ENCODE measurements around the gene FYCO1.

The FYCO1 gene

GRCh38 chr3:45991341-45991740 is 4.3 kb downstream of the FYCO1 start:
- TF ChIP-seq EP300 (IDR thresholded peaks at IDR 0.05; ENCODE audit: borderline replicate concordance), result no peak

GRCh38 chr3:45990181-45990580 is 5.4 kb downstream of the FYCO1 start:
- no peak for TF ChIP-seq CEBPB (IDR thresholded peaks at IDR 0.05)
- TF ChIP-seq, protein P1, sequence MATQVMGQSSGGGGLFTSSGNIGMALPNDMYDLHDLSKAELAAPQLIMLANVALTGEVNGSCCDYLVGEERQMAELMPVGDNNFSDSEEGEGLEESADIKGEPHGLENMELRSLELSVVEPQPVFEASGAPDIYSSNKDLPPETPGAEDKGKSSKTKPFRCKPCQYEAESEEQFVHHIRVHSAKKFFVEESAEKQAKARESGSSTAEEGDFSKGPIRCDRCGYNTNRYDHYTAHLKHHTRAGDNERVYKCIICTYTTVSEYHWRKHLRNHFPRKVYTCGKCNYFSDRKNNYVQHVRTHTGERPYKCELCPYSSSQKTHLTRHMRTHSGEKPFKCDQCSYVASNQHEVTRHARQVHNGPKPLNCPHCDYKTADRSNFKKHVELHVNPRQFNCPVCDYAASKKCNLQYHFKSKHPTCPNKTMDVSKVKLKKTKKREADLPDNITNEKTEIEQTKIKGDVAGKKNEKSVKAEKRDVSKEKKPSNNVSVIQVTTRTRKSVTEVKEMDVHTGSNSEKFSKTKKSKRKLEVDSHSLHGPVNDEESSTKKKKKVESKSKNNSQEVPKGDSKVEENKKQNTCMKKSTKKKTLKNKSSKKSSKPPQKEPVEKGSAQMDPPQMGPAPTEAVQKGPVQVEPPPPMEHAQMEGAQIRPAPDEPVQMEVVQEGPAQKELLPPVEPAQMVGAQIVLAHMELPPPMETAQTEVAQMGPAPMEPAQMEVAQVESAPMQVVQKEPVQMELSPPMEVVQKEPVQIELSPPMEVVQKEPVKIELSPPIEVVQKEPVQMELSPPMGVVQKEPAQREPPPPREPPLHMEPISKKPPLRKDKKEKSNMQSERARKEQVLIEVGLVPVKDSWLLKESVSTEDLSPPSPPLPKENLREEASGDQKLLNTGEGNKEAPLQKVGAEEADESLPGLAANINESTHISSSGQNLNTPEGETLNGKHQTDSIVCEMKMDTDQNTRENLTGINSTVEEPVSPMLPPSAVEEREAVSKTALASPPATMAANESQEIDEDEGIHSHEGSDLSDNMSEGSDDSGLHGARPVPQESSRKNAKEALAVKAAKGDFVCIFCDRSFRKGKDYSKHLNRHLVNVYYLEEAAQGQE (IDR thresholded peaks at IDR 0.05; ENCODE audit: low read depth), result no peak
- TF ChIP-seq YY1 (IDR thresholded peaks at IDR 0.05; ENCODE audit: low read depth), result no peak
- TF ChIP-seq, protein P2, sequence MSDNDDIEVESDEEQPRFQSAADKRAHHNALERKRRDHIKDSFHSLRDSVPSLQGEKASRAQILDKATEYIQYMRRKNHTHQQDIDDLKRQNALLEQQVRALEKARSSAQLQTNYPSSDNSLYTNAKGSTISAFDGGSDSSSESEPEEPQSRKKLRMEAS (IDR thresholded peaks at IDR 0.05), result no peak
- no peak for TF ChIP-seq RAD21 (IDR thresholded peaks at IDR 0.05; ENCODE audit: low read depth)
- TF ChIP-seq TCF12 (IDR thresholded peaks at IDR 0.05; ENCODE audit: low read depth), result no peak
- TF ChIP-seq EP300 (IDR thresholded peaks at IDR 0.05; ENCODE audit: borderline replicate concordance), result no peak
- TF ChIP-seq, protein P3, sequence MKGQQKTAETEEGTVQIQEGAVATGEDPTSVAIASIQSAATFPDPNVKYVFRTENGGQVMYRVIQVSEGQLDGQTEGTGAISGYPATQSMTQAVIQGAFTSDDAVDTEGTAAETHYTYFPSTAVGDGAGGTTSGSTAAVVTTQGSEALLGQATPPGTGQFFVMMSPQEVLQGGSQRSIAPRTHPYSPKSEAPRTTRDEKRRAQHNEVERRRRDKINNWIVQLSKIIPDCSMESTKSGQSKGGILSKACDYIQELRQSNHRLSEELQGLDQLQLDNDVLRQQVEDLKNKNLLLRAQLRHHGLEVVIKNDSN (IDR thresholded peaks at IDR 0.05), result no peak
- TF ChIP-seq NFIC (IDR thresholded peaks at IDR 0.05), result no peak
- no peak for TF ChIP-seq FOXM1 (IDR thresholded peaks at IDR 0.05; ENCODE audit: borderline replicate concordance, low read depth)
- TF ChIP-seq TAF1 (IDR thresholded peaks at IDR 0.05; ENCODE audit: low read depth), result no peak
- no peak for TF ChIP-seq TEAD4 (IDR thresholded peaks at IDR 0.05)
- TF ChIP-seq ZBTB7A (IDR thresholded peaks at IDR 0.05; ENCODE audit: low read depth), result no peak
- no peak for TF ChIP-seq EGR1 (IDR thresholded peaks at IDR 0.05)
- no peak for TF ChIP-seq CREB1 (IDR thresholded peaks at IDR 0.05; ENCODE audit: low read depth)

DNA sequence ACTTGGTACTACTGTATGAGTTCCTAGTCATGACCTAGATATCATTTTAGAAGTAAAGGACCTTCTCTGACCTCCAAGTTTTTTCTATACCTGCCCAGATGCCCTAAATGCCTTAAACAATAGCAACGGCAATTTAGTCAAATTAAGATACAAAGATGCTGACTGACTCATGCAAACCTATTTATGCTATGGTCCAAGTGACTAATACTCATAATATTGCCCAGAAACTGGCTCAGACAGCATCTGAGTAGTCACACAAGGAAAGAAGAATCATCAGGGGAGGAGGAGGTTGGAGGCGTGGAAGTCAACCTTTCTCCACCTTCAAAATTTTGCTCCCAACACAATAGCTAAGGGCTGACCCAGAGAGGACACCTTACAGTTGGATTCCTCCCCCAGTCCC is 6.8 kb downstream of the FYCO1 start:
- TF ChIP-seq, protein P2 (IDR thresholded peaks at IDR 0.05), result no peak
- TF ChIP-seq CREB1 (IDR thresholded peaks at IDR 0.05; ENCODE audit: low read depth) (no peak), RAD21 (IDR thresholded peaks at IDR 0.05; ENCODE audit: low read depth) (no peak), NFIC (IDR thresholded peaks at IDR 0.05) (no peak), CEBPB (IDR thresholded peaks at IDR 0.05) (no peak), TAF1 (IDR thresholded peaks at IDR 0.05; ENCODE audit: low read depth) (no peak), FOXM1 (IDR thresholded peaks at IDR 0.05; ENCODE audit: borderline replicate concordance, low read depth) (no peak), TEAD4 (IDR thresholded peaks at IDR 0.05) (no peak), ZBTB7A (IDR thresholded peaks at IDR 0.05; ENCODE audit: low read depth) (no peak), TCF12 (IDR thresholded peaks at IDR 0.05; ENCODE audit: low read depth) (no peak), EGR1 (IDR thresholded peaks at IDR 0.05) (no peak), YY1 (IDR thresholded peaks at IDR 0.05; ENCODE audit: low read depth) (no peak)
- TF ChIP-seq, protein P1 (IDR thresholded peaks at IDR 0.05; ENCODE audit: low read depth), result no peak
- TF ChIP-seq, protein P3 (IDR thresholded peaks at IDR 0.05), result no peak

GRCh38 chr3:45988362-45988761 is 7.3 kb downstream of the FYCO1 start:
- TF ChIP-seq TCF12 (IDR thresholded peaks at IDR 0.05; ENCODE audit: low read depth), result no peak
- TF ChIP-seq TEAD4 (IDR thresholded peaks at IDR 0.05), result no peak
- no peak for TF ChIP-seq RAD21 (IDR thresholded peaks at IDR 0.05; ENCODE audit: low read depth)
- TF ChIP-seq CREB1 (IDR thresholded peaks at IDR 0.05; ENCODE audit: low read depth), result no peak
- TF ChIP-seq, protein P1 (IDR thresholded peaks at IDR 0.05; ENCODE audit: low read depth), result no peak
- no peak for TF ChIP-seq TAF1 (IDR thresholded peaks at IDR 0.05; ENCODE audit: low read depth)
- no peak for TF ChIP-seq ZBTB7A (IDR thresholded peaks at IDR 0.05; ENCODE audit: low read depth)
